Measurements from ENCODE around the gene PTPN4.

Gene PTPN4

DNA sequence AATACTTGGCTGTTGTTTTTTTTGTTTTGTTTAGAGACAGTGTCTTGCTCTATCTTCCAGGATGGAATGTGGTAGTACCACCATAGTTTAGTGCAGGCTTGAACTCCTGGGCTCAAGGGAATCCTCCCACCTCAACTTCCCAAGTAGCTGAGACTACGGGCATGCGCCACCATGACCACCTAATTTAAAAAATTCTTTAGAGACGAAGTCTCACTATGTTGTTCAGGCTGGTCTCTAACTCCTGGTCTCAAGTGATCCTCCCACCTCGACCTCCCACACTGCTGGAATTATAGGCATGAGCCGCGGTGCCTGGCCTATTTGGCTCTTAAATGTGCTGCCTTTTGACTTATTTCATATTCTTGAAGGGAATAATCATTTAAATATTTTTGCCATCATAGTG lies 60.1 kb downstream of the PTPN4 start:
- Histone ChIP-seq H3K4me1 (ENCODE audit: control insufficient read depth, insufficient read depth, low read length, poor library complexity, severe bottlenecking) (no peaks in the 10 kb centered on the region), H3K36me3 (ENCODE audit: control insufficient read depth, insufficient read depth, low read length) (peaks cover 5% of the 10 kb centered on the region), H3K4me3 (ENCODE audit: insufficient read depth, low read depth, low read length, poor library complexity, severe bottlenecking) (no peak overlapping the region), H3K27ac (ENCODE audit: insufficient read depth, low read length, poor library complexity, severe bottlenecking) (no peak overlapping the region), H3K27me3 (replicated peaks; ENCODE audit: control insufficient read depth, insufficient read depth, low read length, poor library complexity, severe bottlenecking) (no peaks in the 10 kb centered on the region), H3K9me3 (ENCODE audit: control insufficient read depth, low read length) (no peaks in the 10 kb centered on the region)
- no peak for DNase-seq

- no peak overlapping the region for H3K27ac ChIP-seq (ENCODE audit: insufficient read depth, low read length, poor library complexity, severe bottlenecking)
- no peaks in the 10 kb centered on the region for H3K4me1 ChIP-seq (ENCODE audit: control insufficient read depth, insufficient read depth, low read length, poor library complexity, severe bottlenecking)
- no peaks in the 10 kb centered on the region for H3K9me3 ChIP-seq (ENCODE audit: control insufficient read depth, low read length)
- H3K36me3 ChIP-seq (ENCODE audit: control insufficient read depth, insufficient read depth, low read length) = peaks cover 5% of the 10 kb centered on the region
- no peak for DNase-seq
- no peaks in the 10 kb centered on the region for H3K27me3 ChIP-seq (replicated peaks; ENCODE audit: control insufficient read depth, insufficient read depth, low read length, poor library complexity, severe bottlenecking)
- no peak overlapping the region for H3K4me3 ChIP-seq (ENCODE audit: insufficient read depth, low read depth, low read length, poor library complexity, severe bottlenecking)
Observed at GRCh38 chr2:119820275-119820674, 60.6 kb downstream of the PTPN4 start.

DNA sequence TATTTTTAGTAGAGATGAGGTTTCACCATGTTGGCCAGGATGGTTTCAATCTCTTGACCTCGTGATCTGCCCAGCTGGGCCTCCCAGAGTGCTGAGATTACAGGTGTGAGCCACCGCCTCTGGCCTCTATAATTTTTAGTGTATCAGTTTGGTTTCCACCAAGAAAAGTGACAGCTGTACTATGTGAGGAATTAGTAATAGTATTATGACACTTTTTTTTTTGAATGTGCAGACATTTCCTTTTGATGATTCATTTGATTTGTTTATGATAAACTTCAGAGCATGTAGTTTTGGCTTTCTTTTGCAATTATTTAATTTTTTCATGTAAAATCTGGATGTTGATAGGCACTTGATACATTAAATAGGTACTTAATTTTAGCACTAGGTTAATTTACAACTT lies 61.5 kb downstream of the PTPN4 start:
- no peak overlapping the region for H3K4me3 ChIP-seq (ENCODE audit: insufficient read depth, low read depth, low read length, poor library complexity, severe bottlenecking)
- no peak overlapping the region for H3K27ac ChIP-seq (ENCODE audit: insufficient read depth, low read length, poor library complexity, severe bottlenecking)
- peaks cover 5% of the 10 kb centered on the region for H3K36me3 ChIP-seq (ENCODE audit: control insufficient read depth, insufficient read depth, low read length)
- DNase-seq = no peak
- no peaks in the 10 kb centered on the region for H3K4me1 ChIP-seq (ENCODE audit: control insufficient read depth, insufficient read depth, low read length, poor library complexity, severe bottlenecking)
- no peaks in the 10 kb centered on the region for H3K27me3 ChIP-seq (replicated peaks; ENCODE audit: control insufficient read depth, insufficient read depth, low read length, poor library complexity, severe bottlenecking)
- H3K9me3 ChIP-seq (ENCODE audit: control insufficient read depth, low read length) = no peaks in the 10 kb centered on the region

- peak in 1 of 3 donors; percentile 12 for DNase-seq
- H3K4me3 ChIP-seq (ENCODE audit: insufficient read depth, low read depth, low read length, poor library complexity, severe bottlenecking) = no peak overlapping the region
- H3K27ac ChIP-seq (ENCODE audit: insufficient read depth, low read length, poor library complexity, severe bottlenecking) = no peak overlapping the region
- no peaks in the 10 kb centered on the region for H3K4me1 ChIP-seq (ENCODE audit: control insufficient read depth, insufficient read depth, low read length, poor library complexity, severe bottlenecking)
- H3K36me3 ChIP-seq (ENCODE audit: control insufficient read depth, insufficient read depth, low read length) = no peaks in the 10 kb centered on the region
- H3K9me3 ChIP-seq (ENCODE audit: control insufficient read depth, low read length) = no peaks in the 10 kb centered on the region
- no peaks in the 10 kb centered on the region for H3K27me3 ChIP-seq (replicated peaks; ENCODE audit: control insufficient read depth, insufficient read depth, low read length, poor library complexity, severe bottlenecking)
Observed at GRCh38 chr2:119823734-119824334, 64.1 kb downstream of the PTPN4 start.

- no peaks in the 10 kb centered on the region for H3K36me3 ChIP-seq (ENCODE audit: control insufficient read depth, insufficient read depth, low read length)
- DNase-seq = peak in 1 of 3 donors; percentile 4
- H3K9me3 ChIP-seq (ENCODE audit: control insufficient read depth, low read length) = no peaks in the 10 kb centered on the region
- no peak overlapping the region for H3K27ac ChIP-seq (ENCODE audit: insufficient read depth, low read length, poor library complexity, severe bottlenecking)
- no peak overlapping the region for H3K4me3 ChIP-seq (ENCODE audit: insufficient read depth, low read depth, low read length, poor library complexity, severe bottlenecking)
- H3K27me3 ChIP-seq (replicated peaks; ENCODE audit: control insufficient read depth, insufficient read depth, low read length, poor library complexity, severe bottlenecking) = no peaks in the 10 kb centered on the region
- no peaks in the 10 kb centered on the region for H3K4me1 ChIP-seq (ENCODE audit: control insufficient read depth, insufficient read depth, low read length, poor library complexity, severe bottlenecking)
Observed at GRCh38 chr2:119826370-119826961, 66.7 kb downstream of the PTPN4 start.

DNA sequence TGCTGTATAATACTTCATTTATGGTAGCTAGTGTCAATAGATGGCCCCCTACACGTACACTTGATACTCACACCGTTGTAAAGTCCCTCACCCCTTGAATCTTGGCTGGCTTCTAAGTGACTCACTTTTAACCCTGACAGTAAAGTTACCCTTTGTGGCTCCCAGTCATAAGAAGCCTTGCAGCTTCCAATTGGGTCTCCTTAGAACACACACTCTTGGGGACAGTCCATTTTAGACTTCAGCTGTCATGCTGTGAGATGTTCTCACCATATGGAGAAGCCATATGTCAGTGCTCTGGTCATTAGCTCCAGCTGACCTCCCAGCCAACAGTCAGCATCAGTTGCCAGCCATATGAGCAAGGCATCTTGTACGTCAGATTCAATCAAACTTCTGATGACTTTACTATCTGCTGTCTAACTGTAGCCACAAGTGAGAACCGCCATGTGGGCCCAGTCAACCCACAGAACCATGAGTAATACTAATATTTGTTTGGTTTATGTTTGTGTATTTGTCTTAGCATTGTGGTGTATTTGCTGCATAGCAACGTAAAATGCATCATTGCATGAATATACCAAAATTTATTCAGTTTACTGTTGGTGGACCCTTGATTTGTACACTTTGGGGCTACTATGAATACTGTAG lies 68.3 kb downstream of the PTPN4 start:
- no peaks in the 10 kb centered on the region for H3K27me3 ChIP-seq (replicated peaks; ENCODE audit: control insufficient read depth, insufficient read depth, low read length, poor library complexity, severe bottlenecking)
- no peaks in the 10 kb centered on the region for H3K9me3 ChIP-seq (ENCODE audit: control insufficient read depth, low read length)
- no peak for DNase-seq
- H3K4me3 ChIP-seq (ENCODE audit: insufficient read depth, low read depth, low read length, poor library complexity, severe bottlenecking) = no peak overlapping the region
- H3K27ac ChIP-seq (ENCODE audit: insufficient read depth, low read length, poor library complexity, severe bottlenecking) = no peak overlapping the region
- H3K4me1 ChIP-seq (ENCODE audit: control insufficient read depth, insufficient read depth, low read length, poor library complexity, severe bottlenecking) = no peaks in the 10 kb centered on the region
- no peaks in the 10 kb centered on the region for H3K36me3 ChIP-seq (ENCODE audit: control insufficient read depth, insufficient read depth, low read length)

GRCh38 chr2:119836455-119837142 lies 76.9 kb downstream of the PTPN4 start:
- Histone ChIP-seq H3K27ac (ENCODE audit: insufficient read depth, low read length, poor library complexity, severe bottlenecking) (no peak overlapping the region), H3K4me3 (ENCODE audit: insufficient read depth, low read depth, low read length, poor library complexity, severe bottlenecking) (no peak overlapping the region), H3K36me3 (ENCODE audit: control insufficient read depth, insufficient read depth, low read length) (no peaks in the 10 kb centered on the region), H3K27me3 (replicated peaks; ENCODE audit: control insufficient read depth, insufficient read depth, low read length, poor library complexity, severe bottlenecking) (no peaks in the 10 kb centered on the region), H3K9me3 (ENCODE audit: control insufficient read depth, low read length) (no peaks in the 10 kb centered on the region), H3K4me1 (ENCODE audit: control insufficient read depth, insufficient read depth, low read length, poor library complexity, severe bottlenecking) (peaks cover 3% of the 10 kb centered on the region)
- no peak for DNase-seq

GRCh38 chr2:119837350-119837749 lies 77.6 kb downstream of the PTPN4 start:
- Histone ChIP-seq H3K4me3 (ENCODE audit: insufficient read depth, low read depth, low read length, poor library complexity, severe bottlenecking) (no peak overlapping the region), H3K36me3 (ENCODE audit: control insufficient read depth, insufficient read depth, low read length) (no peaks in the 10 kb centered on the region), H3K27ac (ENCODE audit: insufficient read depth, low read length, poor library complexity, severe bottlenecking) (no peak overlapping the region), H3K9me3 (ENCODE audit: control insufficient read depth, low read length) (no peaks in the 10 kb centered on the region), H3K27me3 (replicated peaks; ENCODE audit: control insufficient read depth, insufficient read depth, low read length, poor library complexity, severe bottlenecking) (no peaks in the 10 kb centered on the region), H3K4me1 (ENCODE audit: control insufficient read depth, insufficient read depth, low read length, poor library complexity, severe bottlenecking) (peaks cover 3% of the 10 kb centered on the region)
- no peak for DNase-seq

DNA sequence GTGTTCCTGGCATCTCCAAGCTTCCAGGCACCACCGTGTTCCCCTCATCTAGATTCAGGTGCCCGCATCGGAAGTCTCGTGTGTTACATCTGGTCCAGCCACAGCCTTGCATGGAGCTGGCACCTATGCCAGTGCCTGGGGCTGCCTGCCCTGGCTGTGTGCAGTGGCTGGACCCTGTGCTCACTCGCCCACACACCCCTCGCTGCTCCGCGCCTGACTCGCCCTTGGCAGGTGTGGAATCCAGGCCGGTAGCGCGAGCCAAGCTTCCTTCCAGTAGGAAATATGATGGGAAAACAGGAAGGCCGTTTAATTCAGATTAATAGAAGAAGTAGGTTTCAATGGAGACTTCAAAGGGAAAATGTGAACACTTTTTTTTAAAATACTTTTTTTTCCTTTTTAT lies 78.0 kb downstream of the PTPN4 start:
- Histone ChIP-seq H3K27me3 (replicated peaks; ENCODE audit: control insufficient read depth, insufficient read depth, low read length, poor library complexity, severe bottlenecking) (no peaks in the 10 kb centered on the region), H3K27ac (ENCODE audit: insufficient read depth, low read length, poor library complexity, severe bottlenecking) (no peak overlapping the region), H3K36me3 (ENCODE audit: control insufficient read depth, insufficient read depth, low read length) (no peaks in the 10 kb centered on the region), H3K4me3 (ENCODE audit: insufficient read depth, low read depth, low read length, poor library complexity, severe bottlenecking) (no peak overlapping the region), H3K4me1 (ENCODE audit: control insufficient read depth, insufficient read depth, low read length, poor library complexity, severe bottlenecking) (peaks cover 3% of the 10 kb centered on the region), H3K9me3 (ENCODE audit: control insufficient read depth, low read length) (no peaks in the 10 kb centered on the region)
- DNase-seq = no peak

GRCh38 chr2:119838179-119838578 lies 78.5 kb downstream of the PTPN4 start:
- H3K4me3 ChIP-seq (ENCODE audit: insufficient read depth, low read depth, low read length, poor library complexity, severe bottlenecking) = no peak overlapping the region
- DNase-seq = no peak
- H3K27ac ChIP-seq (ENCODE audit: insufficient read depth, low read length, poor library complexity, severe bottlenecking) = no peak overlapping the region

More at GRCh38 chr2:119838179-119838578, 78.5 kb downstream of the PTPN4 start:
- H3K27me3 ChIP-seq (replicated peaks; ENCODE audit: control insufficient read depth, insufficient read depth, low read length, poor library complexity, severe bottlenecking) = no peaks in the 10 kb centered on the region
- H3K36me3 ChIP-seq (ENCODE audit: control insufficient read depth, insufficient read depth, low read length) = no peaks in the 10 kb centered on the region
- no peaks in the 10 kb centered on the region for H3K9me3 ChIP-seq (ENCODE audit: control insufficient read depth, low read length)
- peaks cover 3% of the 10 kb centered on the region for H3K4me1 ChIP-seq (ENCODE audit: control insufficient read depth, insufficient read depth, low read length, poor library complexity, severe bottlenecking)
